Activated T-helper 2 cell treated with anti-CD3 and anti-CD28 coated beads, Interferon-gamma antibody, Interleukin-2, Interleukin-4, amounts not matched to agents 10 μg/mL and 5 μg/mL and 100 μg/mL, durations not matched to agents 14 hours and 24 hours and 36 hours (primary cell): ENCODE measurements around the gene PLEK2. TPM values are rescaled to one million over a fixed set of nuclear protein-coding genes. Genes with fewer than 3 reads are reported as not detected.
"Not testable (repeated sequence)": the region's sequence is repeated elsewhere in the genome, so short reads cannot be mapped to it uniquely, and the experiment has no call there.

Experiments
- DNase-seq: peaks from one replicate; pipeline ENCODE4 v3.0.0; 2021; ENCODE audit warnings: low spot score
- H3K27ac Mint-ChIP-seq: one replicate; pipeline ENCODE4 v1.8.0; 2021; ENCODE audit warnings: mixed read lengths
- H3K27me3 Mint-ChIP-seq: one replicate; pipeline ENCODE4 v1.8.0; 2021; ENCODE audit warnings: low read depth, mixed read lengths
- H3K36me3 Mint-ChIP-seq: one replicate; pipeline ENCODE4 v1.8.0; 2021; ENCODE audit warnings: low read depth, mixed read lengths
- H3K4me1 Mint-ChIP-seq: one replicate; pipeline ENCODE4 v1.8.0; 2021; ENCODE audit warnings: low read depth, mixed read lengths
- H3K4me3 Mint-ChIP-seq: one replicate; pipeline ENCODE4 v1.8.0; 2021; ENCODE audit warnings: low read depth, mild to moderate bottlenecking, moderate library complexity, mixed read lengths
- H3K9me3 Mint-ChIP-seq: one replicate; pipeline ENCODE4 v1.8.0; 2021; ENCODE audit warnings: mixed read lengths
- intact Hi-C: fragments of 100-400 bp; cut with micrococcal nuclease; formaldehyde crosslinking; loops from one replicate; pipeline ENCODE4 v1.15.1; 2023
- total RNA-seq: library from RNA; stranded (reverse); gene quantifications from 2 replicates; pipeline ENCODE4 v1.2.3, GENCODE V29; 2022

The PLEK2 gene
- total RNA-seq = 0.37 TPM in 1 of 2 replicates, not detected in the other

- Mint-ChIP-seq H3K36me3 (no peaks in the 10 kb centered on the region), H3K4me1 (peaks cover 8% of the 10 kb centered on the region), H3K4me3 (peak within 1 kb of the TSS; percentile 33), H3K27ac (no peak within 1 kb of the TSS), H3K27me3 (peaks cover 22% of the 10 kb centered on the region), H3K9me3 (no peaks in the 10 kb centered on the region)
- intact Hi-C loops = no loop called here
- DNase-seq = no peak
These were observed at the start of gene PLEK2 for GRCh38 chr14:67411820-67412421. TSS of gene PLEK2 (minus strand) at chr14:67412165. CDS start at chr14:67412059, 106 bp downstream.

- Mint-ChIP-seq H3K27ac (no peak overlapping the region), H3K4me1 (peaks cover 9% of the 10 kb centered on the region), H3K27me3 (peaks cover 6% of the 10 kb centered on the region), H3K4me3 (no peak overlapping the region), H3K9me3 (no peaks in the 10 kb centered on the region), H3K36me3 (no peaks in the 10 kb centered on the region)
- intact Hi-C loops = no loop called here
- DNase-seq = no peak
These were observed 49.5 kb upstream of the PLEK2 start for GRCh38 chr14:67461341-67461985.

DNA sequence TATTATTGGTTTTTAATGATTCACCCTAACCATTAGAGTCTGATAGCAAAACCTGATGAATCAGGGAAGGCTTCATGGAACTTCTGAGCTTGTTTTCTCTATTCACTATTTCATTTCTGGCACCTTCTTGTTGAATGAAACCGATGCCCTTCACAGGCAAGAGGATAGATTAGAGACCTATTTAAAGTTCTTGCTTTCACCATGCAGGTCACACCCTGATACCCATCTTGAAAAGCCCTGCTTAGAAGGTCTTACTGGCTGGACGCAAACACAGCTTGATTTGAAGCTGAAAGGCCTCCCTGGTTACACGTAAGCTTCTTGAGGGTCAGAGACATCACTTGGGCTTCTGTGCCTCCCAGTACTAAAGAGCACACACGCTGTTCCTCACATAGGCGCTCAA, 47.4 kb upstream of the PLEK2 start:
- no peaks in the 10 kb centered on the region for H3K36me3 Mint-ChIP-seq
- intact Hi-C loops = no loop called here
- no peak overlapping the region for H3K4me3 Mint-ChIP-seq
- peaks cover 2% of the 10 kb centered on the region for H3K27me3 Mint-ChIP-seq
- peaks cover 5% of the 10 kb centered on the region for H3K4me1 Mint-ChIP-seq
- H3K27ac Mint-ChIP-seq = no peak overlapping the region
- DNase-seq = no peak
- H3K9me3 Mint-ChIP-seq = no peaks in the 10 kb centered on the region

- H3K27ac Mint-ChIP-seq = no peak overlapping the region
These were observed 45.8 kb upstream of the PLEK2 start for GRCh38 chr14:67457782-67458181.

DNA sequence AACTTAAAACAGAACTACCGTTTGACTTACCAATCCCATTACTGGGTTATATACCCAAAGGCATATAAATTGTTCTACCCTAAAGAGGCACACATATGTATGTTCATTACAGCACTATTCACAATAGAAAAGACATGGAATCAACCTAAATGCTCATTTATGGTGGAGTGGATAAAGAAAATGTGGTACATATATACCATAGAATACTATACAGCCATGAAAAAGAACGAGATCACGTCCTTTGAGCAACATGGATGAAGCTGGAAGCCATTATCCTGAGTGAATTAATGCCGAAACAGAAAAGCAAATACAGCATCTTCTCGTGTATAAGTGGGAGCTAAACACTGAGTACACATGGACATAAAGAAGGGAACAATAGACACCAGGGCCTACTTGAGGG, 44.8 kb upstream of the PLEK2 start:
- Mint-ChIP-seq H3K9me3 (no peaks in the 10 kb centered on the region), H3K27me3 (peaks cover 2% of the 10 kb centered on the region), H3K36me3 (no peaks in the 10 kb centered on the region), H3K4me3 (no peak overlapping the region), H3K4me1 (peaks cover 2% of the 10 kb centered on the region), H3K27ac (no peak overlapping the region)
- DNase-seq = no peak
- intact Hi-C loops = no loop called here

More at GRCh38 chr14:67457782-67458181, 45.8 kb upstream of the PLEK2 start:
- peaks cover 5% of the 10 kb centered on the region for H3K4me1 Mint-ChIP-seq
- no peak for DNase-seq
- intact Hi-C loops = no loop called here
- H3K9me3 Mint-ChIP-seq = no peaks in the 10 kb centered on the region
- H3K27me3 Mint-ChIP-seq = peaks cover 2% of the 10 kb centered on the region
- H3K36me3 Mint-ChIP-seq = no peaks in the 10 kb centered on the region
- no peak overlapping the region for H3K4me3 Mint-ChIP-seq

- intact Hi-C loops = no loop called here
- H3K4me3 Mint-ChIP-seq = no peak overlapping the region
- H3K36me3 Mint-ChIP-seq = no peaks in the 10 kb centered on the region
These were observed 41.8 kb upstream of the PLEK2 start for GRCh38 chr14:67453575-67454300.

GRCh38 chr14:67451667-67452066, 39.7 kb upstream of the PLEK2 start:
- H3K36me3 Mint-ChIP-seq, H3K9me3 Mint-ChIP-seq, H3K4me3 Mint-ChIP-seq, intact Hi-C loops, H3K4me1 Mint-ChIP-seq, H3K27ac Mint-ChIP-seq, DNase-seq: not testable (repeated sequence)
- H3K27me3 Mint-ChIP-seq = peaks cover 14% of the 10 kb centered on the region

More at GRCh38 chr14:67453575-67454300, 41.8 kb upstream of the PLEK2 start:
- DNase-seq = no peak
- H3K9me3 Mint-ChIP-seq = no peaks in the 10 kb centered on the region
- peaks cover 12% of the 10 kb centered on the region for H3K27me3 Mint-ChIP-seq
- no peak overlapping the region for H3K27ac Mint-ChIP-seq
- H3K4me1 Mint-ChIP-seq = peaks cover 1% of the 10 kb centered on the region

- H3K27me3 Mint-ChIP-seq = peaks cover 29% of the 10 kb centered on the region
- no peak for DNase-seq
- no peaks in the 10 kb centered on the region for H3K36me3 Mint-ChIP-seq
- H3K4me3 Mint-ChIP-seq = no peak overlapping the region
- H3K9me3 Mint-ChIP-seq = no peaks in the 10 kb centered on the region
- intact Hi-C loops = no loop called here
- no peaks in the 10 kb centered on the region for H3K4me1 Mint-ChIP-seq
- H3K27ac Mint-ChIP-seq = no peak overlapping the region
These were observed 37.1 kb upstream of the PLEK2 start for GRCh38 chr14:67449096-67449495.

DNA sequence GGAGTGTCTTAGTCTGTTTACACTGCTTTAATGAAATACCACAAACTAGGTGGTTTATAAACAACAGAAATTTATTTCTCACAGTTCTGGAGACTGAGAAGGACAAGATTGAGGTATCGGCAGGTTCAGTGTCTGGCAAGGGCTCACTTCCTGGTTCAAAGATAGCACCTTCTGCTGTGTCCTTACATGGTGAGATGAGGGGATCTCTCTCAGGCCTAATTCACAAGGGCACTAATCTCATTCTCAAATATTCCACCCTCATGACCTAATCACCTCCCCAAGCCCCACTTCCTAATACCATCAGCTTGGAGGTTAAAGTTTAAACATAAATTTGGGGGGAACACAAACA, 35.0 kb upstream of the PLEK2 start:
- Mint-ChIP-seq H3K4me3 (no peak overlapping the region), H3K27me3 (peaks cover 37% of the 10 kb centered on the region), H3K4me1 (no peaks in the 10 kb centered on the region), H3K27ac (no peak overlapping the region), H3K36me3 (no peaks in the 10 kb centered on the region), H3K9me3 (no peaks in the 10 kb centered on the region)
- intact Hi-C loops = no loop called here
- DNase-seq = no peak

DNA sequence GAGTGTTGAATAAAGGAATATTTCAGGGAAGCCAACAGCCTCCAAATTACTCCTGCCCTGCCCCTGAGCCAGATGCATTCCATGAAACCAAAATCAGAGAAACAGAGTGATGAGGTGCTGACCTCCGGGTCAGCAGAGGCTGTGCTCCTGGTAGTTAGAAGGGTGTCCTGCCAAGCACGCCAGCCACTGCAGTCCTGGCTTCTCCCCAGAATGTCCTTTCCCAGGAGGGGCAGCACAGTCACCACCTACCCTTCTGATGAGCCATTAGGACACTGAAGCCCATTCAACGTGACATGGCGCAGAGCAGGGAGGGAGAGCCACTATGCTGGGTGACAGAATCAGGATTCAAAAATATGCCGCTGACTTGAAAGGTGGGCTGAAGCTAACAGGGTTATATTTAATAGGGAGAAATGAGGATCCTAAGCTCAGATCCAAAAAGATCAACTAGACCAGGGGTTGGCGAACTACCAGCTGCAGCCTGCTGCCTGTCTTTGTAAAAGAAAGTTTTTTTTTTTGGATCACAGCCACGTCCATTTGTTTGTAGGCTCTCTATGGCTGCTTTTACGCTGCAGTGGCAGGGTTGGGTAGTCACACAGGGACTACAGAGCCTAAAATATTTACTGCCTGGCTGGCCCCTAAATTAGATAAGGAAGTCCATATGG, 34.5 kb upstream of the PLEK2 start:
- no peak for DNase-seq
- no peaks in the 10 kb centered on the region for H3K36me3 Mint-ChIP-seq
- H3K9me3 Mint-ChIP-seq = no peaks in the 10 kb centered on the region
- no peak overlapping the region for H3K4me3 Mint-ChIP-seq
- peaks cover 35% of the 10 kb centered on the region for H3K27me3 Mint-ChIP-seq
- no peaks in the 10 kb centered on the region for H3K4me1 Mint-ChIP-seq
- intact Hi-C loops = no loop called here
- no peak overlapping the region for H3K27ac Mint-ChIP-seq

GRCh38 chr14:67444395-67444794, 32.4 kb upstream of the PLEK2 start:
- no peak overlapping the region for H3K4me3 Mint-ChIP-seq
- no peak for DNase-seq
- no peaks in the 10 kb centered on the region for H3K4me1 Mint-ChIP-seq
- intact Hi-C loops = no loop called here
- H3K27me3 Mint-ChIP-seq = peaks cover 26% of the 10 kb centered on the region
- no peaks in the 10 kb centered on the region for H3K9me3 Mint-ChIP-seq
- H3K27ac Mint-ChIP-seq = no peak overlapping the region
- H3K36me3 Mint-ChIP-seq = no peaks in the 10 kb centered on the region

DNA sequence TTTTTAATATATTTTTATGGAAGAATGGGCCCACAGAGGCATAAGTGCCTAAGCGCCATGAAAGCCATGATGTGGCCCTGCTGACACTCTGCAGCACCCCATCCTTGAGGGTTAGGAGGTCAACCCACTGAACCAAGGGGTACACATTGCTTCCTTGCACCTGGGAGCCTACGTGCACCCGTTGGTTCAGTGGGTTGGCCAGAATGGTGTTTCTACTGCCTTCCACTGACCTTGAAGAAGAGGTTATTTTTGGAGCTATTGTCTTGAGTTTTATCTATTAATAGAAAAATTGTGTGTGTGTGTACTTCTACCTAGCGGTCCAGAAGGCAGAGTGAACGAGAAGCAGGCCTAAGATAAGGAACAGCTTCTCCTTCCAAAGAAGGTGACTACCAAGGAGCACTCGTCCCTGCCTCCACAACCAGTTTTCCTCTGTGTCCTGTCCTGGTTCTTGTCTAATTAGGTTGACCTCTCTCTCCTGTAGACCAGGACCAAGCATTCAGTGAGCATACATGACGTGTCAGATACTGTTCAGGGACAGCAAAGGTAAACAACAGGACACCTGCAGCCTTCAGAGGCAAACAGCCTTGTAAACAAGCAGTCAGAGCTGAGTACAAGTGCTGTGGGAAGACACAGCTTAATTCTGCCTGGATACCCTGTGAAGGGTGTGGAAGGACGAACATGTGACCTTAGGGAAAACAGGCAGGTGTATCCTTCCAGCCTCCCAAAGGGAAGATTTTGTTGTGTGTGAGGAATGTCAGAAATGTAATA, 30.4 kb upstream of the PLEK2 start:
- no peak for DNase-seq
- H3K36me3 Mint-ChIP-seq = no peaks in the 10 kb centered on the region
- intact Hi-C loops = no loop called here
- H3K9me3 Mint-ChIP-seq = no peaks in the 10 kb centered on the region
- peaks cover 29% of the 10 kb centered on the region for H3K27me3 Mint-ChIP-seq
- no peak overlapping the region for H3K27ac Mint-ChIP-seq
- no peak overlapping the region for H3K4me3 Mint-ChIP-seq
- H3K4me1 Mint-ChIP-seq = no peaks in the 10 kb centered on the region
